ENCODE data around the gene FOLH1. TPM values are rescaled to one million over a fixed set of nuclear protein-coding genes. Genes with fewer than 3 reads are reported as not detected.
"Not testable (repeated sequence)": the region's sequence is repeated elsewhere in the genome, so short reads cannot be mapped to it uniquely, and the experiment has no call there.

FOLH1 gene
- total RNA-seq, 2 donors from 2014 or later: not detected

- not testable (repeated sequence) for H3K27me3 Mint-ChIP-seq; H3K4me1 Mint-ChIP-seq; H3K4me3 Mint-ChIP-seq; H3K36me3 Mint-ChIP-seq (ENCODE audit: low read depth); H3K9me3 ChIP-seq (ENCODE audit: control insufficient read depth, low read length, poor library complexity, severe bottlenecking); H3K27ac Mint-ChIP-seq; ATAC-seq; DNase-seq
Measured at GRCh38 chr11:49168992-49169391, 39.4 kb downstream of the FOLH1 start.

- H3K4me3 Mint-ChIP-seq: no peak overlapping the region
- no peaks in the 10 kb centered on the region for H3K9me3 ChIP-seq (ENCODE audit: control insufficient read depth, low read length, poor library complexity, severe bottlenecking)
- no peak for DNase-seq
- no peaks in the 10 kb centered on the region for H3K36me3 Mint-ChIP-seq (ENCODE audit: low read depth)
- no peaks in the 10 kb centered on the region for H3K4me1 Mint-ChIP-seq
- H3K27ac Mint-ChIP-seq: no peak overlapping the region
- H3K27me3 Mint-ChIP-seq: no peaks in the 10 kb centered on the region
- no peak for ATAC-seq
Measured at GRCh38 chr11:49151211-49151610, 57.2 kb downstream of the FOLH1 start.

GRCh38 chr11:49102356-49102755 is 106.0 kb downstream of the FOLH1 start:
- not testable (repeated sequence) for H3K4me1 Mint-ChIP-seq; DNase-seq; H3K9me3 ChIP-seq (ENCODE audit: control insufficient read depth, low read length, poor library complexity, severe bottlenecking); H3K36me3 Mint-ChIP-seq (ENCODE audit: low read depth); H3K27ac Mint-ChIP-seq; H3K4me3 Mint-ChIP-seq; H3K27me3 Mint-ChIP-seq; ATAC-seq

Other genes with a start within 250 kb of the FOLH1 start
- not detected for gene TRIM51G, start 224.7 kb downstream of the FOLH1 start, total RNA-seq
- gene TRIM49B, start 179.8 kb downstream of the FOLH1 start, total RNA-seq: not detected
- not detected for gene TRIM64C, start 149.5 kb downstream of the FOLH1 start, total RNA-seq

Measured in T-helper 17 cell (primary cell).